AG09309 (cell line): Measurements from ENCODE around the gene GRK3.
"Not testable (repeated sequence)": the region's sequence is repeated elsewhere in the genome, so short reads cannot be mapped to it uniquely, and the experiment has no call there.

Experiments used
- DNase-seq: peaks from one replicate; pipeline ENCODE4 v3.0.0-alpha.2; 2010; ENCODE audit warnings: low read depth
- H3K4me3 ChIP-seq: 2 replicates; pipeline ENCODE4 v1.5.1; 2011; ENCODE audit warnings: mild to moderate bottlenecking, low read depth, low read length, moderate library complexity; ENCODE audit not compliant: control insufficient read depth
- CTCF ChIP-seq: IDR thresholded peaks from 2 replicates; pipeline ENCODE4 v1.5.1; 2011; ENCODE audit warnings: mild to moderate bottlenecking, low read depth, low read length, inconsistent platforms; ENCODE audit not compliant: insufficient read depth, control insufficient read depth; ENCODE audit errors: missing control alignments

The GRK3 gene

GRCh38 chr22:25702571-25703167 is 138.2 kb downstream of the GRK3 start:
- TF ChIP-seq CTCF: no peak
- no peak for DNase-seq
- no peak overlapping the region for H3K4me3 ChIP-seq

GRCh38 chr22:25704701-25705100 is 140.2 kb downstream of the GRK3 start:
- DNase-seq: no peak
- no peak overlapping the region for H3K4me3 ChIP-seq
- no peak for TF ChIP-seq CTCF

GRCh38 chr22:25706197-25706596 is 141.7 kb downstream of the GRK3 start:
- no peak for TF ChIP-seq CTCF
- DNase-seq: no peak
- no peak overlapping the region for H3K4me3 ChIP-seq

- H3K4me3 ChIP-seq, DNase-seq: not testable (repeated sequence)
These were observed 144.0 kb downstream of the GRK3 start for GRCh38 chr22:25708430-25708829.

- DNase-seq: no peak
- H3K4me3 ChIP-seq: no peak overlapping the region
- no peak for TF ChIP-seq CTCF
These were observed 145.3 kb downstream of the GRK3 start for GRCh38 chr22:25709758-25710157.

- DNase-seq: no peak
These were observed 146.0 kb downstream of the GRK3 start for GRCh38 chr22:25710501-25710900.

GRCh38 chr22:25711491-25711890 is 147.0 kb downstream of the GRK3 start:
- DNase-seq: no peak
- no peak for TF ChIP-seq CTCF
- H3K4me3 ChIP-seq: no peak overlapping the region

More at GRCh38 chr22:25710501-25710900, 146.0 kb downstream of the GRK3 start:
- TF ChIP-seq CTCF: no peak
- no peak overlapping the region for H3K4me3 ChIP-seq
